ENCODE data around the gene MKS1.

The MKS1 gene

GRCh38 chr17:58219007-58219788, at the start of gene MKS1:
TSS of gene MKS1 (minus strand) at chr17:58219255. CDS start at chr17:58219230, 25 bp downstream.
- DNase-seq (ENCODE audit: low read depth) = peak; percentile 85

- DNase-seq (ENCODE audit: low read depth) = no peak
Measured at GRCh38 chr17:58268326-58268725, 49.3 kb upstream of the MKS1 start.

GRCh38 chr17:58267347-58268324, 48.6 kb upstream of the MKS1 start:
- no peak for DNase-seq (ENCODE audit: low read depth)

- DNase-seq (ENCODE audit: low read depth) = no peak
Measured at GRCh38 chr17:58265902-58266875, 47.1 kb upstream of the MKS1 start.

- DNase-seq (ENCODE audit: low read depth) = no peak
Measured at GRCh38 chr17:58265271-58265670, 46.2 kb upstream of the MKS1 start.

GRCh38 chr17:58264407-58265103, 45.5 kb upstream of the MKS1 start:
- DNase-seq (ENCODE audit: low read depth) = no peak

- no peak for DNase-seq (ENCODE audit: low read depth)
Measured at GRCh38 chr17:58263773-58264172, 44.7 kb upstream of the MKS1 start.

GRCh38 chr17:58262149-58262548, 43.1 kb upstream of the MKS1 start:
- DNase-seq (ENCODE audit: low read depth) = no peak

GRCh38 chr17:58254803-58255202, 35.7 kb upstream of the MKS1 start:
- no peak for DNase-seq (ENCODE audit: low read depth)

- no peak for DNase-seq (ENCODE audit: low read depth)
Measured at GRCh38 chr17:58253082-58253481, 34.0 kb upstream of the MKS1 start.

GRCh38 chr17:58252141-58252540, 33.1 kb upstream of the MKS1 start:
- no peak for DNase-seq (ENCODE audit: low read depth)

GRCh38 chr17:58250344-58251011, 31.4 kb upstream of the MKS1 start:
- DNase-seq (ENCODE audit: low read depth) = no peak

GRCh38 chr17:58249270-58250133, 30.4 kb upstream of the MKS1 start:
- DNase-seq (ENCODE audit: low read depth) = no peak

GRCh38 chr17:58248955-58249269, 29.9 kb upstream of the MKS1 start:
- no peak for DNase-seq (ENCODE audit: low read depth)

GRCh38 chr17:58247511-58248363, 28.7 kb upstream of the MKS1 start:
- DNase-seq (ENCODE audit: low read depth) = no peak

- no peak for DNase-seq (ENCODE audit: low read depth)
Measured at GRCh38 chr17:58246781-58247180, 27.7 kb upstream of the MKS1 start.

GRCh38 chr17:58246104-58246740, 27.2 kb upstream of the MKS1 start:
- no peak for DNase-seq (ENCODE audit: low read depth)

- no peak for DNase-seq (ENCODE audit: low read depth)
Measured at GRCh38 chr17:58245428-58246103, 26.5 kb upstream of the MKS1 start.

Data from CMK (cell line).